Measurements from ENCODE around the gene ASXL2. TPM values are rescaled to one million over a fixed set of nuclear protein-coding genes. Genes with fewer than 3 reads are reported as not detected.

ASXL2 gene
- total RNA-seq, 1 experiment from 2014 or later, result 34.5 TPM

DNA sequence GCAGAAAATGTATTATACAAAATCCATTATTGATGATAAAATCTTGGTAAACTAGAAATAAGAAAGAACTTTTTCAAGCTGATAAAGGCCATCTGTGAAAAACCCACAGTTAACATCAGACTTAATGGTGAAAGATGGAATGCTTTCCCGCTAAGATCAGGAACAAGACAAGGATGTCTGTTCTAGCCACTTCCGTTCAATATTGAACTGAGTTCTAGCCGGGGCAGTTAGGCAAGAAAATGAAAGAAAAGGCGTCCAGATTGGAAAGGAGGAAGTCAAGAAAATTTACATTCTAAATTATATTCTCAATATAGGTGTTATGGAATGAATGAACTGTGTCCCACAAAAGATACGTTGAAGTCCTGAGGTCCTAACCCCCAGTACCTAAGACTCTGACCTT, 165.8 kb downstream of the ASXL2 start:
- H3K4me3 ChIP-seq (ENCODE audit: low read depth, low read length, poor library complexity, severe bottlenecking), result no peak overlapping the region
- ChIA-PET POLR2A (ENCODE audit: low non-redundant PET) (no interaction called here), CTCF (no interaction called here)
- H3K27ac ChIP-seq (ENCODE audit: low read depth, low read length, poor library complexity, severe bottlenecking), result no peak overlapping the region
- intact Hi-C loops (cut with micrococcal nuclease; ENCODE audit: unreplicated experiment), result no loop called here
- H3K27me3 ChIP-seq (replicated peaks; ENCODE audit: insufficient read depth, low read depth, low read length, poor library complexity), result no peaks in the 10 kb centered on the region
- no peak for TF ChIP-seq EZH2 (IDR thresholded peaks at IDR 0.05; ENCODE audit: borderline replicate concordance, low read depth, low read length, poor library complexity, severe bottlenecking)
- TF ChIP-seq, protein P1, sequence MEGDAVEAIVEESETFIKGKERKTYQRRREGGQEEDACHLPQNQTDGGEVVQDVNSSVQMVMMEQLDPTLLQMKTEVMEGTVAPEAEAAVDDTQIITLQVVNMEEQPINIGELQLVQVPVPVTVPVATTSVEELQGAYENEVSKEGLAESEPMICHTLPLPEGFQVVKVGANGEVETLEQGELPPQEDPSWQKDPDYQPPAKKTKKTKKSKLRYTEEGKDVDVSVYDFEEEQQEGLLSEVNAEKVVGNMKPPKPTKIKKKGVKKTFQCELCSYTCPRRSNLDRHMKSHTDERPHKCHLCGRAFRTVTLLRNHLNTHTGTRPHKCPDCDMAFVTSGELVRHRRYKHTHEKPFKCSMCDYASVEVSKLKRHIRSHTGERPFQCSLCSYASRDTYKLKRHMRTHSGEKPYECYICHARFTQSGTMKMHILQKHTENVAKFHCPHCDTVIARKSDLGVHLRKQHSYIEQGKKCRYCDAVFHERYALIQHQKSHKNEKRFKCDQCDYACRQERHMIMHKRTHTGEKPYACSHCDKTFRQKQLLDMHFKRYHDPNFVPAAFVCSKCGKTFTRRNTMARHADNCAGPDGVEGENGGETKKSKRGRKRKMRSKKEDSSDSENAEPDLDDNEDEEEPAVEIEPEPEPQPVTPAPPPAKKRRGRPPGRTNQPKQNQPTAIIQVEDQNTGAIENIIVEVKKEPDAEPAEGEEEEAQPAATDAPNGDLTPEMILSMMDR (conservative IDR thresholded peaks at IDR 0.05; ENCODE audit: low read depth, low read length), result no peak
- H3K36me3 ChIP-seq (ENCODE audit: insufficient read depth, low read length, poor library complexity, severe bottlenecking), result no peaks in the 10 kb centered on the region
- H3K9me3 ChIP-seq (ENCODE audit: low read depth, low read length, poor library complexity, severe bottlenecking), result no peaks in the 10 kb centered on the region
- BruUV-seq (replicated peaks), result no TSS peak
- no peaks in the 10 kb centered on the region for H3K4me1 ChIP-seq (ENCODE audit: insufficient read depth, low read length, poor library complexity, severe bottlenecking)
- DNase-seq (ENCODE audit: low spot score), result no peak

DNA sequence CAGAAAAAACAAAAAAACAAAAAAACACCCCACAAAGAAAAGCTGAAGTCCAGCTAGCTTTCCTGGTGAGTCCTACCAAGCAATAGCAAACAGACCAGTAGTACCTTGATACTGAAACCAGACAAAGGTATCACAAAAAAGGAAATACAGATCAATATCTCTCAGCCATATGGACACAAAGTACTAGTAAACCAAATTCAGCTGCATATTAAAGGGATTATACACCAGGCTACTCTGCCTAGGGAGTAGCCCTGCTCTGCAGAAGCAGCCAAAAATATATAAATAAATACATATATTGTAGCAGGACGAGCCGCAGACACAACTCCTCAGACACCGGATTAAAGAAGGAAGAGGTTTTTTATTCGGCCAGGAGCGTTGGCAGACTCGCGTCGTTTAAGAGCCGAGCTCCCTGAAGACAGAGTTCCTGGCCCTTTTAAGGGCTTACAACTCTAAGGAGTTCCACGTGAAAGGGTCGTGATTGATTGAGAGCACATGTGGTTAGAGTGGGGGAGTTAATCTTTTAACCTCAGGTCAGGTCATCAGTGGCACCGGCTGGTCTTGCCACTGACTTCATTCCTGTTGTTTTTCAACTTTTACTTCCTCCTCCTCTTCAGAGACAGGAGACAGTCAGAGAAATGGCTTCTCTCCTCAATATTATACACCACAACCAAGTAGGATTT, 166.5 kb downstream of the ASXL2 start:
- ChIA-PET CTCF (no interaction called here), POLR2A (ENCODE audit: low non-redundant PET) (no interaction called here)
- Histone ChIP-seq H3K9me3 (ENCODE audit: low read depth, low read length, poor library complexity, severe bottlenecking) (no peaks in the 10 kb centered on the region), H3K27me3 (replicated peaks; ENCODE audit: insufficient read depth, low read depth, low read length, poor library complexity) (no peaks in the 10 kb centered on the region), H3K4me3 (ENCODE audit: low read depth, low read length, poor library complexity, severe bottlenecking) (no peak overlapping the region), H3K4me1 (ENCODE audit: insufficient read depth, low read length, poor library complexity, severe bottlenecking) (no peaks in the 10 kb centered on the region), H3K36me3 (ENCODE audit: insufficient read depth, low read length, poor library complexity, severe bottlenecking) (no peaks in the 10 kb centered on the region), H3K27ac (ENCODE audit: low read depth, low read length, poor library complexity, severe bottlenecking) (no peak overlapping the region)
- TF ChIP-seq, protein P1 (conservative IDR thresholded peaks at IDR 0.05; ENCODE audit: low read depth, low read length), result no peak
- TF ChIP-seq EZH2 (IDR thresholded peaks at IDR 0.05; ENCODE audit: borderline replicate concordance, low read depth, low read length, poor library complexity, severe bottlenecking), result no peak
- DNase-seq (ENCODE audit: low spot score), result no peak
- no TSS peak for BruUV-seq (replicated peaks)
- intact Hi-C loops (cut with micrococcal nuclease; ENCODE audit: unreplicated experiment), result no loop called here

DNA sequence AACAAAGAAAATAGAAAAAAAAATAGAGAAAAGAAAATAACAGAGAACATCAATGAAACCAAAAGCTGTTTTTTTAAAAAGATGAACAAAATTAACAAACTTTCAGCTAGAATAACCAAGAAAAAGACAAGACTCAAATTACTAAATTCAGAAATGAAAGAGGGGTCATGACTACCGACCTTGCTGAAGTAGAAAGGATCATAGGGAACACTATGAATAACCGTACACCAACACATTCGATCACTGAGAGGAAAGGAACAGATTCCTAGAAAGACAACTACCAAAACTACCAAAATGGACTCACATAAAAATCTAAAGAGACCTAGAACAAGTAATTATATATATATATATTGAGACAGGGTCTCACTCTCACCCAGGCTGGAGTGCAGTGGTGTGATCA, 167.5 kb downstream of the ASXL2 start:
- H3K9me3 ChIP-seq (ENCODE audit: low read depth, low read length, poor library complexity, severe bottlenecking), result no peaks in the 10 kb centered on the region
- TF ChIP-seq EZH2 (IDR thresholded peaks at IDR 0.05; ENCODE audit: borderline replicate concordance, low read depth, low read length, poor library complexity, severe bottlenecking), result no peak
- TF ChIP-seq, protein P1 (conservative IDR thresholded peaks at IDR 0.05; ENCODE audit: low read depth, low read length), result no peak
- ChIA-PET POLR2A (ENCODE audit: low non-redundant PET) (no interaction called here), CTCF (no interaction called here)
- H3K36me3 ChIP-seq (ENCODE audit: insufficient read depth, low read length, poor library complexity, severe bottlenecking), result no peaks in the 10 kb centered on the region
- no peak overlapping the region for H3K27ac ChIP-seq (ENCODE audit: low read depth, low read length, poor library complexity, severe bottlenecking)
- no TSS peak for BruUV-seq (replicated peaks)
- intact Hi-C loops (cut with micrococcal nuclease; ENCODE audit: unreplicated experiment), result no loop called here
- no peaks in the 10 kb centered on the region for H3K4me1 ChIP-seq (ENCODE audit: insufficient read depth, low read length, poor library complexity, severe bottlenecking)
- no peak for DNase-seq (ENCODE audit: low spot score)
- H3K27me3 ChIP-seq (replicated peaks; ENCODE audit: insufficient read depth, low read depth, low read length, poor library complexity), result no peaks in the 10 kb centered on the region
- H3K4me3 ChIP-seq (ENCODE audit: low read depth, low read length, poor library complexity, severe bottlenecking), result no peak overlapping the region
